ENCODE measurements around the gene ABHD17A. TPM values are rescaled to one million over a fixed set of nuclear protein-coding genes. Genes with fewer than 3 reads are reported as not detected.

Gene ABHD17A
- total RNA-seq, 1 experiment from 2014 or later = 68.2 TPM

DNA sequence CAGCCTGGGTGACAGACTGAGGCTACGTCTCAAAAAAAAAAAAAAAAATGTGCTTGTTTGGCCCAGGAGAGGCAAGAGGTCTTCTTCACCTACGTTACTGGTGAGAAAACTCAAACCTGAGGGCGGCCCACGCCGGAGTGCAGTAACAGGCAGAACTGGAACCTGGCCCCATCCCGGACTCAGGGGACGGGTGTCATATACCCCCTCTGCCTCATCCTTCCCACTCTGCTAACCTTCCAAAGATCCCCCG, 19.5 kb upstream of the ABHD17A start:
- ChIA-PET CTCF (interaction anchor here (1.2 kb wide), 2 partner anchors 24 to 29 kb away, joined by 3 read pairs; no protein-coding TSS in a partner anchor), RAD21 (ENCODE audit: low non-redundant PET in 1 of 2, low total read pairs in 2 of 2, uncharacterized antibody in 2 of 2, unreplicated experiment in 2 of 2) (no interaction called here)
- no TSS peak for BruUV-seq (replicated peaks)

More for the DNA sequence above, 19.5 kb upstream of the ABHD17A start:
- Histone ChIP-seq H3K9me2 (ENCODE audit: insufficient read depth) (no peaks in the 10 kb centered on the region), H2AFZ (ENCODE audit: low read depth, low read length, poor library complexity, severe bottlenecking) (peak overlapping the region; percentile 72), H3K4me2 (ENCODE audit: low read length) (peak overlapping the region; percentile 99), H3K79me2 (ENCODE audit: insufficient read depth, low read length) (peaks cover 42% of the 10 kb centered on the region), H3K4me3 (replicated peaks in 1 of 2; ENCODE audit: low read depth in 1 of 2, low read length in 2 of 2) (peak overlapping the region; percentile 46 to 95), H3K9ac (ENCODE audit: low read length) (peak overlapping the region; percentile 89), H3K4me1 (ENCODE audit: control insufficient read depth in 1 of 2, insufficient read depth in 2 of 2, low read length in 2 of 2) (peaks cover 9 to 26% of the 10 kb centered on the region in 2 experiments; a peak in 3 of 4 replicates), H3K9me3 (ENCODE audit: control insufficient read depth in 1 of 2, insufficient read depth in 1 of 2, low read depth in 1 of 2, low read length in 2 of 2) (no peaks in the 10 kb centered on the region), H3K27ac (ENCODE audit: low read depth, low read length) (peak overlapping the region; percentile 85), H3K36me3 (ENCODE audit: control insufficient read depth in 1 of 2, insufficient read depth in 2 of 2, low read length in 2 of 2) (peaks cover 0 to 4% of the 10 kb centered on the region in 2 experiments; a peak in 1 of 4 replicates), H4K20me1 (ENCODE audit: insufficient read depth) (no peaks in the 10 kb centered on the region), H3K27me3 (ENCODE audit: insufficient read depth, low read length) (no peaks in the 10 kb centered on the region)
- no peak for DNase-seq (ENCODE audit: low read depth, low spot score)
- TF ChIP-seq ZFX (IDR thresholded peaks at IDR 0.05) (no peak), ZNF274 (IDR thresholded peaks at IDR 0.05; ENCODE audit: low read depth, low read length) (no peak), SRF (IDR thresholded peaks at IDR 0.05; ENCODE audit: low read depth) (no peak), CEBPB (IDR thresholded peaks at IDR 0.05; ENCODE audit: low read depth) (no peak), EZH2 (IDR thresholded peaks at IDR 0.05) (no peak), RAD21 (IDR thresholded peaks at IDR 0.05; ENCODE audit: low read depth) (no peak), YY1 (IDR thresholded peaks at IDR 0.05; ENCODE audit: extremely low read depth, insufficient replicate concordance, low read depth, low read length) (no peak), SIN3A (IDR thresholded peaks at IDR 0.05; ENCODE audit: low read depth) (no peak), EZH2phosphoT487 (IDR thresholded peaks at IDR 0.05; ENCODE audit: borderline replicate concordance) (no peak), FOSL1 (IDR thresholded peaks at IDR 0.05; ENCODE audit: low read depth) (no peak), TCF7L2 (IDR thresholded peaks at IDR 0.05; ENCODE audit: borderline replicate concordance, extremely low read depth, insufficient read depth, insufficient read length) (no peak), EGR1 (IDR thresholded peaks at IDR 0.05; ENCODE audit: low read depth) (no peak), CBX3 (IDR thresholded peaks at IDR 0.05; ENCODE audit: low read depth) (no peak), ELF1 (IDR thresholded peaks at IDR 0.05; ENCODE audit: borderline replicate concordance, low read depth) (no peak), POLR2A (IDR thresholded peaks at IDR 0.05; ENCODE audit: borderline replicate concordance, extremely low read depth, insufficient read depth, insufficient read length) (no peak)
- TF ChIP-seq, protein P1, sequence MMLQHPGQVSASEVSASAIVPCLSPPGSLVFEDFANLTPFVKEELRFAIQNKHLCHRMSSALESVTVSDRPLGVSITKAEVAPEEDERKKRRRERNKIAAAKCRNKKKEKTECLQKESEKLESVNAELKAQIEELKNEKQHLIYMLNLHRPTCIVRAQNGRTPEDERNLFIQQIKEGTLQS (IDR thresholded peaks at IDR 0.05) = no peak
- TF ChIP-seq, protein P2, sequence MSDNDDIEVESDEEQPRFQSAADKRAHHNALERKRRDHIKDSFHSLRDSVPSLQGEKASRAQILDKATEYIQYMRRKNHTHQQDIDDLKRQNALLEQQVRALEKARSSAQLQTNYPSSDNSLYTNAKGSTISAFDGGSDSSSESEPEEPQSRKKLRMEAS (IDR thresholded peaks at IDR 0.05) = no peak
- TF ChIP-seq, protein P3, sequence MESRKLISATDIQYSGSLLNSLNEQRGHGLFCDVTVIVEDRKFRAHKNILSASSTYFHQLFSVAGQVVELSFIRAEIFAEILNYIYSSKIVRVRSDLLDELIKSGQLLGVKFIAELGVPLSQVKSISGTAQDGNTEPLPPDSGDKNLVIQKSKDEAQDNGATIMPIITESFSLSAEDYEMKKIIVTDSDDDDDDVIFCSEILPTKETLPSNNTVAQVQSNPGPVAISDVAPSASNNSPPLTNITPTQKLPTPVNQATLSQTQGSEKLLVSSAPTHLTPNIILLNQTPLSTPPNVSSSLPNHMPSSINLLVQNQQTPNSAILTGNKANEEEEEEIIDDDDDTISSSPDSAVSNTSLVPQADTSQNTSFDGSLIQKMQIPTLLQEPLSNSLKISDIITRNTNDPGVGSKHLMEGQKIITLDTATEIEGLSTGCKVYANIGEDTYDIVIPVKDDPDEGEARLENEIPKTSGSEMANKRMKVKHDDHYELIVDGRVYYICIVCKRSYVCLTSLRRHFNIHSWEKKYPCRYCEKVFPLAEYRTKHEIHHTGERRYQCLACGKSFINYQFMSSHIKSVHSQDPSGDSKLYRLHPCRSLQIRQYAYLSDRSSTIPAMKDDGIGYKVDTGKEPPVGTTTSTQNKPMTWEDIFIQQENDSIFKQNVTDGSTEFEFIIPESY (IDR thresholded peaks at IDR 0.05; ENCODE audit: extremely low read depth, insufficient replicate concordance, low read length) = no peak
- TF ChIP-seq, protein P4, sequence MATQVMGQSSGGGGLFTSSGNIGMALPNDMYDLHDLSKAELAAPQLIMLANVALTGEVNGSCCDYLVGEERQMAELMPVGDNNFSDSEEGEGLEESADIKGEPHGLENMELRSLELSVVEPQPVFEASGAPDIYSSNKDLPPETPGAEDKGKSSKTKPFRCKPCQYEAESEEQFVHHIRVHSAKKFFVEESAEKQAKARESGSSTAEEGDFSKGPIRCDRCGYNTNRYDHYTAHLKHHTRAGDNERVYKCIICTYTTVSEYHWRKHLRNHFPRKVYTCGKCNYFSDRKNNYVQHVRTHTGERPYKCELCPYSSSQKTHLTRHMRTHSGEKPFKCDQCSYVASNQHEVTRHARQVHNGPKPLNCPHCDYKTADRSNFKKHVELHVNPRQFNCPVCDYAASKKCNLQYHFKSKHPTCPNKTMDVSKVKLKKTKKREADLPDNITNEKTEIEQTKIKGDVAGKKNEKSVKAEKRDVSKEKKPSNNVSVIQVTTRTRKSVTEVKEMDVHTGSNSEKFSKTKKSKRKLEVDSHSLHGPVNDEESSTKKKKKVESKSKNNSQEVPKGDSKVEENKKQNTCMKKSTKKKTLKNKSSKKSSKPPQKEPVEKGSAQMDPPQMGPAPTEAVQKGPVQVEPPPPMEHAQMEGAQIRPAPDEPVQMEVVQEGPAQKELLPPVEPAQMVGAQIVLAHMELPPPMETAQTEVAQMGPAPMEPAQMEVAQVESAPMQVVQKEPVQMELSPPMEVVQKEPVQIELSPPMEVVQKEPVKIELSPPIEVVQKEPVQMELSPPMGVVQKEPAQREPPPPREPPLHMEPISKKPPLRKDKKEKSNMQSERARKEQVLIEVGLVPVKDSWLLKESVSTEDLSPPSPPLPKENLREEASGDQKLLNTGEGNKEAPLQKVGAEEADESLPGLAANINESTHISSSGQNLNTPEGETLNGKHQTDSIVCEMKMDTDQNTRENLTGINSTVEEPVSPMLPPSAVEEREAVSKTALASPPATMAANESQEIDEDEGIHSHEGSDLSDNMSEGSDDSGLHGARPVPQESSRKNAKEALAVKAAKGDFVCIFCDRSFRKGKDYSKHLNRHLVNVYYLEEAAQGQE (IDR thresholded peaks at IDR 0.05; ENCODE audit: low read depth) = no peak
- intact Hi-C loops (cut with micrococcal nuclease) = loop anchor here (5.0 kb wide), 1 partner anchor 248 kb away; the partner anchor contains the start of gene AP3D1
- ATAC-seq = 0 out of 2 replicates have a peak, but pooled peaks have one; percentile 0
- POLR2A ChIA-PET = interaction anchor here (1.0 kb wide), 1 partner anchor 636 kb away, joined by 3 read pairs; the partner anchor contains the start of gene CIRBP
